HG02852 (cell line): ENCODE results near the gene NEGR1.
A peak's percentile ranks its signal among the peaks of the same experiment; 100 is the strongest.

ENCODE experiments used
- ATAC-seq: cut with Tn5 transposase; IDR thresholded peaks from one replicate; pipeline ENCODE4 v1.9.1; 2021; ENCODE audit warnings: mild to moderate bottlenecking, moderate library complexity; ENCODE audit not compliant: unreplicated experiment

Gene NEGR1

DNA sequence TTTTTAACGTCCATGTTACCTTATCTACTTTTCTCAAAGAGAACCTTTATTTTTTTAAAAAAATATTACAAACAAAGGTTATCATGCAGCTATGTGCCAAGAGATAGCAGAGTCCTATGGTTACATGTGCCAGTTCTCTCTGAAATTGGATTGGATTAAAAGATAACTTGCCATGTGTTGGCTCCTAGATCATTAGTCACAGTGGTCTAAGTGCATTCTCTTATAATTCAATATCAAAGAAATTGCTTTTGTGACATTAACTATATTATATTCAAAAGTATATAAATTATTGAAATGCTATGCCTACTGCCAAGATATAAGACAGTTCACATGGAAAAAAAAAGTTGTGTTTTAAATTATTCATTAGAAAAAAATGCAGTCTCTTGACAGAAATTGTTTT lies 494.2 kb downstream of the NEGR1 start:
- ATAC-seq: no peak

DNA sequence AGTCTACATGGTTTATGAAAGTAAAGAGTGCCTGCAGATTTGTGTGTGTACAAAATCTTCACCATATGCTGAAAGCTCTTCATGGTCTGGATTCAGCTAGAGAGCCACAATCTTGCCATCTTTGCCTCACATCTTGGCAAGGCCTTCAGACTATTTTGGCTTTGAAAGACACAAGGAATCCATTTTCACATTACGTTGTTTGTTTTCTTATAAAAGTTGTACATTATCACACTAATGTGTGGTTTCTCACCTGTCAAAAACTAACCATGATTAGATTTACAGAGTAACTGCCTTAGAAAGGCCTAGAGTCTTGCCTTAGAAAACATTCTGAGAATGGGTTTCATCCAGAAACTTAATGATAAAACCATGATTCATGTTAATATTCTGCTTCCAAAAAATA lies 494.6 kb downstream of the NEGR1 start:
- ATAC-seq: no peak

GRCh38 chr1:71786218-71786617 lies 496.1 kb downstream of the NEGR1 start:
- ATAC-seq: no peak

- no peak for ATAC-seq
These were observed 496.9 kb downstream of the NEGR1 start for GRCh38 chr1:71785450-71785849.

DNA sequence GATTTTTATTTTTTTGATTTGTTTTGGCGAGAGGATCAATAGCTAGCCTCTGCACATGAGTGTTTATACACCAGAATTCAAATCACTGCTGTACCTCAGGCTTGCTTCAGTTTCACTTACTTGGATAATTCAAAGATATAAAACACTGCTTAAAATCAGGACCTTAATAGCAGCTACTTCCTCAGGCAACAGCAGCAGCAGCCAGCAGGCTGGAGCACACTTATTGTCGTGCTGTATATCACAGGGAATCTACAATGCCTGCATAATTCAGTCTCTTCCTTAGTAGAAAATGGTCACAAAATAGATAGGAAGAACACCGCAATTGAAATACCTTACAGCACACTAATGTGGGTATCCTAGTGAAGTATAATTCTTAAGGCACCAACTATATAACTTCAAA lies 497.3 kb downstream of the NEGR1 start:
- no peak for ATAC-seq

- no peak for ATAC-seq
These were observed 498.1 kb downstream of the NEGR1 start for GRCh38 chr1:71784241-71784640.

- ATAC-seq: no peak
These were observed 499.3 kb downstream of the NEGR1 start for GRCh38 chr1:71783071-71783470.

DNA sequence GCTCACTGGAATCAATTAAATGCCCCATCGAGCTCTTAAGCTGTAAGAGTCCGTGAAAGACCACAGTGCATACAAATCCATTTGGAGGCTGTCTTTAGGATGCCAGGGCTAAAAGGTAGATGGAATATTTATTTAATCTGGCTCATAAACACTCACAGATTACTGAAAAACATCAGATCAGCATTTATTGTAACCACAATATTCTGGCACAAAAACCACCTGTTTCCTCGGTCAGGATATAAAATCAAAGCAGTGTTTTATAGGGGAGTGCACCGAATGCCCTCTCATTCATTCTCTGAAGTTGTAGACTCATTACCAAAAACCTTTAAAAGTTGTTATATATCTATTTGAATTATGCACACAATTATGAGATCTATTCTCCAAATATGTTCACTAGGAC lies 500.9 kb downstream of the NEGR1 start:
- ATAC-seq: no peak

DNA sequence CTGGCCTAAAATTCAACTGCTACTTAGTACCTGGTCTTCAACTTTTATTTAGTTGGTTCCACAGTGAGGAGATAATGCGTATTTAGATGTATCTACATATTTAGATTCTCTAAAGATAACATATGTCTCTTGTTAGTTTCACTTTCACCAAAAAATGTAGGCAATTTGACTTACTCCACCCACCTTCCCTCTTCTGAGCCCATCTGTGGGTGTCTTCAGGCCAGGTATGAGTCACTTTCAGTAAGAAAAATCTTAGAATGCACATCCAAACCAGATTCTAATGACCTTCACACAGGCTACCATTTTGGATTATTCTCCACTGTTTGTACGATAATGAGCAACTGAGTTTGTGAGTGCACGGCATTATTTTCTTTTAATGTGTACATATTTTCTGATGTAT lies 501.7 kb downstream of the NEGR1 start:
- peak; percentile 91 for ATAC-seq

GRCh38 chr1:71778940-71779339 lies 503.4 kb downstream of the NEGR1 start:
- ATAC-seq: no peak

- ATAC-seq: no peak
These were observed 505.2 kb downstream of the NEGR1 start for GRCh38 chr1:71777094-71777493.

DNA sequence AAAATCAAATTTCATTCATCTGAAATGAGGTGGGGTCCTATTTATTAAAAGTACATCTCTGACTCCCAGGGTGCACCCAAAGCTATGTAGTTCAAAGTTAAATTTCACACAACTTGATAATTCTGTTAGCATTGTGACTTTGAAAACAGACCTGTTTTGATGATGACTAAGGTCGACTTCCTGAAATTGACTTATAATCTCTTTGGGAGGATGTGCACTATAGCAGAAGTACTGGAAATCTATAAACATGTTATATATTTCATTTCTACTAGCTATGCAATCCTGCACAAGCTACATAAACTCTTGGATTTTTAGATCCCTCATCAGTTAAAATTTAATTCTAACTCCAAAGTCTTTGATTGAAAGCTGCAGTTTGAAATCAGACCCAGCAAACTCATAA lies 507.6 kb downstream of the NEGR1 start:
- no peak for ATAC-seq

DNA sequence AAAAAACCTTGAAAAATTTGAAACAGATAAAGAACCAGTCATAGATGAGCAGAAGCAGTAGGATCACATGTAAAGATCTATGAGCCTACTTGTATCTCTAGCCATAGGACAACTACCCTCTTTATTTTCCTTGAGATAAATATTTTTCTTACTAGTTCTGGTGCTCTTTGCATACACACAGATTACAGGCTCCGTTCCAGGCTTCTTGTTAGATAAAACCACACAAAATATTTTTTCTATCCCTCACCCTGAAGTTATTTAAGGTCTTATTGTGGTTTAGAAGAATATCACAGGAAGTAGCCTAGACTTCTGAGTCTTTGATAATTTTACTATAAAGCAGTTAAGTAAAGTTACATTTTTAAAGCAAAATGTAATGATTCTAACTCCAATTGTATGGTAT lies 512.2 kb downstream of the NEGR1 start:
- ATAC-seq: no peak

DNA sequence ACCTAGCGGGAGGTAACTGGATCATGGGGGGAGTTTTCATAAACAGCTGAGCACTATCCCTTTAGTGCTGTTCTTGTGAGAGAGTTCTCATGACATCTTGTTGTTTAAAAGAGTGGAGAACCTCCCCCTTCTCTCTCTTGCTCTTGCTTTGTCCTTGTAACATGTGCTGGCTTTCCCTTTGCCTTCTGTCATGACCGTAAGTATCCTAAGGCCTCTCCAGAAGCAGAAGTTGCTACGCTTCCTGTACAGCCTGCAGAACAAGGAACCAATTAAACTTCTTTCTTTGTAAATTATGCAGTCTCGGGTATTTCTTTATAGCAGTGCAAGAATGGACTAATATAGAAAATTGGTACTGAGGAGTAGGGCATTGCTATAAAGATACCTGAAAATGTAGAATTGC lies 515.6 kb downstream of the NEGR1 start:
- no peak for ATAC-seq

DNA sequence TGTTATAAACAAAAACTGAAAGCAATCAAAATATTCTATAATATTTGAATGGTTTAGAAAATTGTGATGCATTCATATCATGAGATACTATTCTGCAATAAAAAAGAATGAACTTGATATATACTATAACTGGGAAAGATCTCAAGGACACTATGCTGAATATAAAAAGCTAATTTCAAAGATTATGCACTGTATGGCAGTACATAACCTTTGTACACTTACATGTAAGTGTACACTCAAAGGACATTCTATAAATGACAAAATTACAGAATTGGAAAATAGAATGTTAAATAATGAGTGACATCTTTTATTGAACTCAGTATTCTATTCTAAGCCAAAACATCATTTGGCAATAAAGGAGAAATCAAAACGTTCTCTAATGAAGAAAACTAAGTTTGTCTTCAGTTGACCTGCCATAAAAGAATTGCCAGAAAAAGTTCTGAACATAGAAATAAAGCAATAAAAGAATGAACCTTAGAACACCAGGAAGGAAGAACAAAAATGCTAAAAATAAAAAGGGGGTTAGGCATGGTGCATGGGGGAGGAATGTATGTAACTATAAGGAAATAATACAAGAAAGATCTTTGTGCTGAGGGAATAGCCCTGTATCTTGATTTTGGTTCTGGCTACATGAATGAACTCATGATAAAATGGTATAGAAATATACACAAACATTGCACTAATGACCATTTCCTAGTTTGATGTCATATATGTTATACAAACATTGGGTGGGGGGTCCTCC lies 519.7 kb downstream of the NEGR1 start:
- no peak for ATAC-seq

- ATAC-seq: no peak
These were observed 526.9 kb downstream of the NEGR1 start for GRCh38 chr1:71755441-71755840.

- no peak for ATAC-seq
These were observed 528.6 kb downstream of the NEGR1 start for GRCh38 chr1:71753746-71754145.

DNA sequence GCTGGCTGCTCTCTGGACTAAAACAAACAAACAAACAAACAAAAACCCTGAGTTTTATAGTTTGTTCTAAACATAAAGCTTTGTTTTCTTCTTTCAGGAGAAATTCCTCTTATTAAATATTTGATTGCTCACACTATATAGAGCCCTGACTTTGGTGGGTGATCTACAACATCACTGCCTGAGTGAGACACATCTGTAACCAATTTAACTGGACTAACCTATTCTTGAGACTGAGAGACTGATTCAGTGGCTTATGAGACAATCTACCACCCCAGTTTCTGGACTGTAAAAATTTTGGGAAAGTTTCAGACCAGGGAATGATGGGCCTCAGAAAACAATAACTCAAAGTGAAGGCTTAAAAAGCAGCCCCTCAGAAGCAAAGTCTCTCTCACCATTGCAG lies 537.0 kb downstream of the NEGR1 start:
- no peak for ATAC-seq

DNA sequence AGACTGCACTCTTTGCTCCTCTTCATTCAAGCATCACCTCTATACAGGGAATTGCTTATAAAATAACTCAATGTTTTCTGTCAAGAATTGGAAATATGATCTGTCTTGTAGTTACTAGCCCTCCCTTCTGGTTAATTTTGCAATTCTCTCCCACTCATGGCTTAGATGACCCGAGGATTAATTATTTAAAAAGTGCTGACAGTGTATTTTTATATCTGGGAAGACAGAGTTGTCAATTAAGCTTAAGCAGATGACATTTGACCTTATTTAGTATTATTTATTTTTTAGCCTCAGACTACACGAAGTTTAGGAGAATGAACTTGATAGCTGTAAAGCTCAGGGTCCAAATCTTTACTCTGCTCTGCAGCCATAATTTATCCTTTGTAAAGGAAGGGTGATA lies 538.5 kb downstream of the NEGR1 start:
- no peak for ATAC-seq

DNA sequence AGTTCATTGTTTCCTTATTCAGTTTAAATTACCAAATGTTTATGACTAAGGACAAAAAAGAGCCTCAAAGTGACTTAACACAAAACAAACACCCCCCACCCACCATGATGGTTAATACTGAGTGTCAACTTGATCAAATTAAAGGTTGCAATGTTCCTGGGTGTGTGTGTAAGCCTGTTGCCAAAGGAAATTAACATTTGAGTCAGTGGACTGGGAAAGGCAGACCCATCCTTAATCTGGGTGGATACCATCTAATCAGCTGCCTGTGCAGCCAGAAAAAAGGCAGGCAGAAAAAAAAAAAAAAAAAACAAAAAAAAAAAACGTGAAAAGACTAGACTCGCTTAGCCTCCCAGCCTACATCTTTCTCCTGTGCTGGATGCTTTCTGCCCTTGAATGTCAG lies 543.4 kb downstream of the NEGR1 start:
- ATAC-seq: no peak

- ATAC-seq: no peak
These were observed 544.1 kb downstream of the NEGR1 start for GRCh38 chr1:71738256-71738655.

GRCh38 chr1:71737768-71738167 lies 544.6 kb downstream of the NEGR1 start:
- no peak for ATAC-seq

GRCh38 chr1:71733121-71733520 lies 549.2 kb downstream of the NEGR1 start:
- no peak for ATAC-seq
